K562 (cell line): ENCODE data around the gene SLC1A1. TPM values are rescaled to one million over a fixed set of nuclear protein-coding genes. Genes with fewer than 3 reads are reported as not detected.
A peak's percentile ranks its signal among the peaks of the same experiment; 100 is the strongest.
"Not testable (repeated sequence)": the region's sequence is repeated elsewhere in the genome, so short reads cannot be mapped to it uniquely, and the experiment has no call there.

Experiments
- ATAC-seq: fragments of 200-7000 bp; cut with Tn5 transposase; 3 replicates; pipeline ENCODE4 v1.9.1; 2020; ENCODE audit warnings: moderate library complexity
- BruUV-seq: library from RNA; stranded (reverse); fragments of 400-500 nt; replicated peaks from 2 replicates; lab custom pipeline; 2021; lab: Mats Ljungman, UMichigan
- CTCF ChIA-PET: fragments of 300-600 bp; formaldehyde crosslinking; extraction: SDS; loops from one replicate; lab custom pipeline; 2021; ENCODE audit warnings: low intra/inter-chr PET ratio; lab: Yijun Ruan, JAX
- POLR2A ChIA-PET: fragments of 300-600, 350-650 bp; sonication (Branson Sonifier 250); formaldehyde crosslinking; extraction: SDS; loops from one replicate; lab custom pipeline; 2021; ENCODE audit warnings: antibody characterized with exemption, inconsistent platforms; lab: Yijun Ruan, JAX
- DNase-seq, 4 experiments: peaks; one replicate each; pipeline versions ENCODE4 v3.0.0 to v3.0.0-alpha.2; 2011 to 2018; ENCODE audit warnings: low spot score in 3 of 4, mixed read lengths in 3 of 4; ENCODE audit errors: extremely low read depth in 1 of 4
- FAIRE-seq: peaks from 2 replicates; lab custom pipeline; 2011; peaks lifted over from hg19 to GRCh38; lab: Jason Lieb, UNC
- H2AFZ ChIP-seq: 2 replicates; pipeline ENCODE4 v1.6.0; 2011; ENCODE audit warnings: low read depth, low read length, control low read depth, inconsistent platforms
- H3K27ac ChIP-seq: fragments of 200-600 bp; 3 replicates; pipeline ENCODE4 v1.8.0; 2011; ENCODE audit warnings: low read depth, mild to moderate bottlenecking, control low read depth, inconsistent platforms, low read length, moderate library complexity, mixed read lengths; ENCODE audit errors: extremely low read depth
- H3K27me3 ChIP-seq, 2 experiments: fragments of 300-600 bp in 1 of 2; 2 replicates in 1 of 2; 3 replicates in 1 of 2; pipeline versions ENCODE4 v1.6.0 to v1.8.0; 2011; ENCODE audit warnings: inconsistent platforms in 2 of 2, low read length in 2 of 2, mild to moderate bottlenecking in 1 of 2, mixed read lengths in 1 of 2, moderate library complexity in 1 of 2; ENCODE audit not compliant: control insufficient read depth in 2 of 2, insufficient read depth in 2 of 2
- H3K36me3 ChIP-seq: fragments of 300-600 bp; 3 replicates; pipeline ENCODE4 v1.8.0; 2011; ENCODE audit warnings: mild to moderate bottlenecking, low read length, inconsistent platforms; ENCODE audit not compliant: control insufficient read depth, insufficient read depth
- H3K4me1 ChIP-seq, 2 experiments: fragments of 200-600 bp in 1 of 2; replicated peaks in 1 of 2; 2 replicates in 1 of 2; 3 replicates in 1 of 2; pipeline versions ENCODE4 v1.5.1 to v1.8.0; 2011; ENCODE audit warnings: inconsistent platforms in 2 of 2, low read length in 2 of 2, mild to moderate bottlenecking in 1 of 2, mixed read lengths in 1 of 2, moderate library complexity in 1 of 2; ENCODE audit not compliant: control insufficient read depth in 2 of 2, insufficient read depth in 2 of 2
- H3K4me2 ChIP-seq: 2 replicates; pipeline ENCODE4 v1.6.1; 2011; ENCODE audit warnings: low read length, control low read depth, inconsistent platforms, mixed read lengths; ENCODE audit not compliant: insufficient read depth
- H3K4me3 ChIP-seq: fragments of 200-600 bp; sonication (generic), shearing (Covaris generic); 2 replicates; pipeline ENCODE4 v1.5.1; 2016; ENCODE audit warnings: control low read depth, inconsistent platforms
- H3K79me2 ChIP-seq: fragments of 200-600 bp; 3 replicates; pipeline ENCODE4 v1.8.0; 2011; ENCODE audit warnings: low read length, inconsistent platforms; ENCODE audit not compliant: control insufficient read depth, insufficient read depth
- H3K9ac ChIP-seq, 2 experiments: 2 replicates each; pipeline versions ENCODE4 v1.6.0 to v1.6.1; 2011; ENCODE audit warnings: low read depth in 2 of 2, low read length in 2 of 2, control low read depth in 1 of 2, inconsistent platforms in 1 of 2, mild to moderate bottlenecking in 1 of 2, mixed read lengths in 1 of 2; ENCODE audit not compliant: insufficient read depth in 1 of 2
- H3K9me1 ChIP-seq: one replicate; pipeline ENCODE4 v1.6.0; 2011; ENCODE audit warnings: inconsistent platforms, mild to moderate bottlenecking, low read length, moderate library complexity; ENCODE audit not compliant: control insufficient read depth, insufficient read depth
- H3K9me3 ChIP-seq: replicated peaks from 2 replicates; pipeline ENCODE4 v1.5.1; 2011; ENCODE audit warnings: low read depth, low read length, inconsistent platforms; ENCODE audit not compliant: control insufficient read depth, insufficient read depth
- H4K20me1 ChIP-seq: replicated peaks from 2 replicates; pipeline ENCODE4 v1.6.1; 2011; ENCODE audit warnings: low read length, inconsistent platforms, mixed read lengths; ENCODE audit not compliant: control insufficient read depth, insufficient read depth
- AFF1 ChIP-seq, 2 experiments: fragments of 450-650 bp; IDR thresholded peaks; 2 replicates each; pipeline ENCODE4 v1.6.1; 2018; ENCODE audit warnings: mild to moderate bottlenecking in 2 of 2, low read depth in 1 of 2; ENCODE audit not compliant: partially characterized antibody in 2 of 2
- WGBS: fragments of 100-300 bp; shearing (Covaris generic); methylation state at CpG from one replicate; pipeline ENCODE4 v1.1.6; 2016; ENCODE audit warnings: low coverage, mixed read lengths; ENCODE audit not compliant: insufficient coverage; ENCODE audit errors: missing lambda C conversion rate; 5-methylcytosine and 5-hydroxymethylcytosine counted together
- in situ Hi-C: fragments of 300-500 bp; cut with MboI; formaldehyde crosslinking; loops from 4 replicates; pipeline ENCODE4 v1.15.0; 2018; ENCODE audit warnings: inconsistent platforms, mixed read lengths
- intact Hi-C: fragments of 100-400 bp; cut with micrococcal nuclease; formaldehyde crosslinking; loops from 2 replicates; pipeline ENCODE4 v1.14.2; 2022
- polyA plus RNA-seq, 8 experiments: library from polyadenylated mRNA; depleted of rRNA in 4 of 8; stranded (reverse) in 5 of 8; unstranded in 3 of 8; fragments of >200 nt; fragmentation: Nextera tagmentation in 2 of 8; fragmentation: Illumina TruSeq in 1 of 8; extraction: Ambion mirVana in 2 of 8; extraction: Trizol in 1 of 8; gene quantifications; 2 replicates each; pipeline versions ENCODE4 v1.2.1 to v1.2.3, GENCODE V29; 2011 to 2014; ENCODE audit warnings: inconsistent platforms in 1 of 8, missing spikeins in 1 of 8
- total RNA-seq, 7 experiments: library from RNA; depleted of rRNA in 6 of 7; stranded (reverse); fragments of >200 nt in 6 of 7; fragmentation: Illumina TruSeq in 2 of 7; extraction: Trizol in 2 of 7; gene quantifications; 2 replicates each; pipeline versions ENCODE4 v1.2.1 to v1.2.3, GENCODE V29; 2011 to 2021; ENCODE audit warnings: low replicate concordance in 1 of 7

Gene SLC1A1
- total and polyA plus RNA-seq, 9 of the 15 experiments (the other 6 are each of a cell fraction or from before 2014, with no cell fraction given), result 0.11 to 0.16 TPM; not detected in 7

- CTCF ChIA-PET, result not testable (repeated sequence)
Measured at GRCh38 chr9:4533881-4534280, 43.6 kb downstream of the SLC1A1 start.

DNA sequence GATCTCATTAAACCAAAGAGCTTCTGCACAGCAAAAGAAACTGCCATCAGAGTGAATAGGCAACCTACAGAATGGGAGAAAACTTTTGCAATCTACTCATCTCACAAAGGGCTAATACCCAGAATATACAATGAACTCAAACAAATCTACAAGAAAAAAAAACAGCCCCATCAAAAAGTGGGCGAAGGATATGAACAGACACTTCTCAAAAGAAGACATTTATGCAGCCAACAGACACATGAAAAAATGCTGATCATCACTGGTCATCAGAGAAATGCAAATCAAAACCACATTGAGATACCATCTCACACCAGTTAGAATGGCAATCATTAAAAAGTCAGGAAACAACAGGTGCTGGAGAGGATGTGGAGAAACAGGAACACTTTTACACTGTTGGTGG, 45.9 kb downstream of the SLC1A1 start:
- H3K27me3 ChIP-seq, H3K9me1 ChIP-seq, H3K27ac ChIP-seq, H3K9ac ChIP-seq, ATAC-seq, H3K4me2 ChIP-seq, in situ Hi-C loops, DNase-seq, FAIRE-seq, BruUV-seq, H3K36me3 ChIP-seq, CTCF ChIA-PET, H3K9me3 ChIP-seq, H3K4me1 ChIP-seq, H4K20me1 ChIP-seq, H3K79me2 ChIP-seq, H2AFZ ChIP-seq, POLR2A ChIA-PET, H3K4me3 ChIP-seq, intact Hi-C loops: not testable (repeated sequence)
- peak in 1 of 2 experiments; percentile 93 for TF ChIP-seq AFF1 (IDR thresholded peaks at IDR 0.05; ENCODE audit: low read depth in 1 of 2, partially characterized antibody in 2 of 2)
- no CpG with 5 or more reads among the region's 1 CpG for WGBS

More at GRCh38 chr9:4533881-4534280, 43.6 kb downstream of the SLC1A1 start:
- H3K4me3 ChIP-seq, BruUV-seq, H3K4me1 ChIP-seq, H3K27me3 ChIP-seq, H3K9me1 ChIP-seq, ATAC-seq, H3K36me3 ChIP-seq, H3K79me2 ChIP-seq, DNase-seq, H3K4me2 ChIP-seq, H4K20me1 ChIP-seq, H2AFZ ChIP-seq, POLR2A ChIA-PET, H3K9me3 ChIP-seq, H3K27ac ChIP-seq, intact Hi-C loops, FAIRE-seq, H3K9ac ChIP-seq, in situ Hi-C loops: not testable (repeated sequence)
- 0% methylated on average over 1 of the region's 2 CpGs for WGBS
